ENCODE data around the gene ZNF266.
A peak's percentile ranks its signal among the peaks of the same experiment; 100 is the strongest.

The ZNF266 gene

DNA sequence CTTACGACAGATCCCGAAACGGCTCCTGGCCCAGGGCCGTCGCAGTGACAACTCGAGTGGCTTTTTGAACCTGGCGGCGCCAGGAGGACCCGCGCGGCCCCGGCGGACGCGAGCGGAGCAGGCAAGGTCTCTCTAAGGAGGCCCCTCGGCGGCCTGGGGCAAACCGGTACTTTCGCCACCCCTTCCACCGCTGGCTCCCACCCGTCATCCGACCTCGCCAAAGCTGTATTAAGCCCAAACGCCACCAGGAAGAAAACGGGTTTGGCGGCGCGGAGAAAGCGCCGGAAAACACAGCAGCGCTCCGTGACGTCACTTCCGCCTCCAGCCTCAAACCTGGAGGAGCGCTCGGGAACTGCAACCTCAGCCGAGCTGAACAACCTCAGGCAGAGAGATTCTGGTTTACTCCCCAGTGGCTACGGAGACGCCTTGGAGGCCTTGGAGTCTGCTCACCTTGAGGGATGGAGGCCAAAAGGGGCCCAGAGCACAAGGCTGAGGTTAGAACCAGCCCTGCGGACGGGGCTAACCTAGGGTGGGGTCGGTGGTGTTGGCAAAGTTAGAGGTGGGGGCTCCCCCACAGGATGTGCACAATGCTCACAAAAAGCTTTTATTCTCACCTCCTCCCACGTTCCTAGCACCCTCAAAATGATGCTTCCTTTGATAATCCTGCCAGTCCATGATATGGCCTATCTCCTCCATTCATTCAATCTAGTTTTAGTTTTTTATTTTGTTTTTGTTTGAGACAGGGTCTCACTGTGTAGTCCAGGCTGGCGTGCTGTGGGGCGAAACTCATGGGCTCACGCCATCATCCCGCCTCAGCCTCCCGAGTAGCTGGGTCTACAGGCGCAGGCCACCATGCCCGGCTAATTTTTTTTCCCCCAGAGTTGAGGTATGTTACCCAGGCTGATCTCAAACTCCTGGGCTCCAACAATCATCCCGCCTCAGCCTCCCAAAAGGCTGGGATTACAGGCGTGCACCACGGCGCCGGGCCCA, at the start of gene ZNF266:
TSS of gene ZNF266 (minus strand) at position 295 of the 990 bp plus-strand sequence. CDS start 15,484 bp downstream, outside the sequence.
- peak; percentile 61 for DNase-seq (ENCODE audit: low read depth)

GRCh38 chr19:9485140-9485539, 49.8 kb upstream of the ZNF266 start:
- DNase-seq (ENCODE audit: low read depth), result no peak

DNA sequence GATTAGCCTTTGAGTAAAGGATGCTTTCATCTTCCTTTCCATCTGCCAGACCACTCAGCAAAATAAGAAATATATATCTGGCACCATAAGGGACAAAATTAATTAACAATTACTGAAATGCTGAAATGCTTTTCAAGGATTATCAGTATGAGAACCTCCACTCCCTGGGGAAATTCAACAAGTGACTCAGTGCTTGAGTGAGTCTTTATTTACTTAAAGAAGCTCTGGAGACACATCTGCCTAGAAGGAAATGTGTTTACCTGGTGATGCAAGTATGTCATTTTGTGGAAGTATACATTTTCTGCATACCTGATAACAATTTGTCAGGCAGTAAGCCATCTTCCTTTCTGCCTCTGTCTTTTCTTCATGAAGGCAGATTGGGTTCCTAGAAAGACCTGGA, 39.6 kb upstream of the ZNF266 start:
- no peak for DNase-seq (ENCODE audit: low read depth)

- no peak for DNase-seq (ENCODE audit: low read depth)
Observed at GRCh38 chr19:9467161-9467560, 31.8 kb upstream of the ZNF266 start.

GRCh38 chr19:9461938-9462337, 26.6 kb upstream of the ZNF266 start:
- no peak for DNase-seq (ENCODE audit: low read depth)

DNA sequence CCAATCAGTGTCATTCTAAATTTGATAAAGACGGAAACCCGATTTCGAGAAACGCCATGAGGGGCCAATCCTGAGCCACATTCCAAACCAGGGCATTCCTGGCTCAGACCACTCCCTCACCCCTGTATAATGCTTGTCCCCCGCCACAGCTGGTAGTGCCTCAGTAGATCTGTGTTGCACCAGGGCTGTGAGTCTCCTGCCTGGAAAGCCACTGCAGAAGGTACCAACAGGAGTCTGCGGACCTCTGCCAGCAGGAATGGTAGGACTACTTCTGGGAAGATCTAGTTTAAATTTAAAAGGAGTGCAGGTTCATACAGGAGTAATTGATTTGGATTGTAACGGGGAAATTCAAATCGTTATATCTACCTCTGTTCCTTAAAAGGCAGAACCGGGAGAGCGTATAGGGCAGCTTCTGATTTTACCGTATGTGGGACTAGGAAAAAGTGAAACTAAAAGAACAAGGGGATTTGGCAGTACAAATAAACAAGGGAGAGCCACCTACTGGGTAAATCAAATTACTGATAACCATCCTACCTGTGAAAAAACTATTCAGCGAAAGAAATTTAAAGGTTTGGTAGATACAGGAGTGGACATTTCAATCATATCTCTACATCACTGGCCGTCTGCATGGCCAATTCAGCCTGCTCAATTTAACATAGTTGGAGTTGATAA, 20.8 kb upstream of the ZNF266 start:
- DNase-seq (ENCODE audit: low read depth), result no peak

DNA sequence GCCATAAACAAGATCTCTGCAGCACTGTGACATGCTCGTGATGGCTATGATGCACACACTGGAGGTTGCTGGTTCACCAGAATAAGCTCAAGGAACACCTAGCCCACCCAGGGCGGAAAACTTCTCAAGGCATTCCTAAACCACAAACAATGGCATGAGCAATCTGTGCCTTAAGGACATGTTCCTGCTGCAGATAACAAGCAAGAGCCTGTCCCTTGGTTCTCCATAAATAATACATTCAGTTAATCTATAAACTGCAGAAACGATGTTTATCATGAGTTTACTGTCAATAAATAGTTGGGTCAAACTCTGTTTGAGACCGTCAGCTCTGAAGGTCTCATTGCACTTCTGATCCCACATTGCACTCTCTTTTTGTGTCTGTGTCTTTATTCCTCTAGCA, 18.6 kb upstream of the ZNF266 start:
- DNase-seq (ENCODE audit: low read depth), result no peak

DNA sequence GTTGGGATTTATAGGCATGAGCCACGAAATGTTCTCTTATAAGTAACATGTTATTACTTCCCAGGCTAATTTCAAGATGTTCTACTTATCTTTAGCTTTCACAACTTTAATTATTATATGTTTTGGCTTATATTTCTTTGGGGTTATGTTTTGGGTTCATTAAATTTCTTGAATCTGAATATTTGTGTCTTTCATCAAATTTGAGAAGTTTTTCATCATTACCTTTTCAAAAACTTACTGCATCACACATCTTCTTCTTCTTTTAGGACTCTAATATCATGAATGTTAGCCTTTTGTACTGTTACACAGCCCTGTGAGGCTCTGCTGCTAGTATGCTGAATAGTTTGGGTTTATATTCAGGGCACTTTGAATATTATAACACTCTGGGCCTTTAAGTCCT, 9.7 kb upstream of the ZNF266 start:
- no peak for DNase-seq (ENCODE audit: low read depth)

DNA sequence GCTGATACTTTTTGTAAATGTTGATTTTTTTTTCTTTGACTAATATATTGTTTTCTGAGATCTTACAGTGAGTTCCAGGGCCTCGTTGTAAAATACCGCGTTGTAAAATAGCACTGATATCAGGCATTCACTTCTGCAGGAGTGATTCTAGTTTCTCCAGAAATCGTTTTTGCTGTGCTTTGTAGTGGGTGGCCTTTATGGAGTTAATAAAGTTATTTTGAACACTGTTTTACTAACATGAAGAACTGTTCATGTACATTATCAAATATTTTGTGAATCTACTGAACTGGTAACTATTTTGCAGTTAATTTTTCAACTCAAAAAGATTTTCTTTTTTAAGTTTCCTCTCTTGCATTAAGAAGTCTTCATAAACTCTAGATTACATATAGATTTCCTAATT, 985 bp upstream of the ZNF266 start:
- DNase-seq (ENCODE audit: low read depth), result no peak

DNA sequence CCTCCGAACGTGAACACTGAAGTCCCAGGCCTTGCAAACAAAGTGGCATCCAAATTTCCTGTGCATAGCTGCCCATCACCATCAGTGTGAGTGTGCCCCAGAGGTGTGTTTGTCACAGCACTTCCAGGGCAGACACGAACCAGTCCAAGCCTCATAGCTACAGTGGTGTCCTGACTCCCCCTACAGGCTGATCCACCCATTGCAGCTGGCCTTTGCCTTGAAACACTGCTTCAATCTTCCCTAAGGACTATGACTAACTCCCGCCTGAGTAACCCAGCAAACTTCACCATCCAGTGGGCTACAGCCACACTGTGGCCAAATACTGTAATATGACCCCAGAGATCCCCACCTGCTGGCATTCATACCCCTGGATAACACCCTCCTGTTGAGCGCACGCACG, 3.9 kb downstream of the ZNF266 start:
- DNase-seq (ENCODE audit: low read depth), result no peak

DNA sequence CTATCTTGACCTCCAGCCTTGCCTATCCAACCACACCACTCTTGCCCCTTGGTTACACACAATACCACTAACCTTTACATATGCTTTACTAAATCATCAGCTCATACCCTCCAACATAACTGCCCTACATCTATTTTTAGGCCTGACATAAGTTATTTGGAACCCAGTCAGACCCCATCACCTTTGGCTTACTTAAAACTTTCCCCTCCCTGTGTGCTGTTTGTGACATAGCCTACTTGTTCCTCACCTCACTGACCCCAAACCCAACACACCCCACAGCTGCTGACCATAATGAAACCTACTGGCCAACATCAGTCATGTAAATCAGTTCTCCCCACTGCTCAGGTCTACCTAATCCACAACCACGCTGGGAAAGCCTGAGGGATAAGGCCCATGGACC, 4.9 kb downstream of the ZNF266 start:
- DNase-seq (ENCODE audit: low read depth), result no peak

GRCh38 chr19:9427941-9428340, 7.4 kb downstream of the ZNF266 start:
- DNase-seq (ENCODE audit: low read depth), result no peak

DNA sequence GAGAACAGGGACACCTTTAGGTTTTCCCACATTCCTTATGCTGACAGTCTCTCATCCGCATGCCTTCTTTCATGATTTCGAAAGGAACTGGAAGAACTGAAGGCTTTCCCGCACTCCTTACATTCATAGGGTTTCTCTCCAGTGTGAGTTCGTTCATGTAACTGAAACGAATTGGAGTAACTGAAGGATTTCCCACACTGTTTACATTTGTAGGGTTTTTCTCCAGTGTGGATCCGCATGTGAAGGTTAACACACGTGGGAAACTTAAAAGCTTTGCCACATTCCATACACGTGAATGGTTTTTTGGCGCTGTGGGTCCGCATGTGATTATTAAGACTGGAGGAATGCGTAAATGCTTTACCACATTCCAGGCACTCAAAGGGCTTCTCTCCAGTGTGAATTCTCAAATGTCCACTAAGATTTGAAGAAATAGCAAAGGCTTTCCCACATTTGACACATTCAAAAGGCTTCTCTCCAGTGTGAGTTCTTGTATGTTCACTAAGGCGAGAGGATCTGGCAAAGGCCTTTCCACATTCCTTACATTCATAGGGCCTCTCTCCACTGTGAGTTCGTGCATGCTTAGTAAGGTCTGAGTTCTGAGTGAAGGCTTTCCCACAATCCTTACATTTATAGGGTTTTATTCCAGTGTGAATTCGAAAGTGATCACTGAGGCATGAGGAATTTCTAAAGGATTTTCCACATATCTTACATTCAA, 22.0 kb downstream of the ZNF266 start:
- DNase-seq (ENCODE audit: low read depth), result no peak

GRCh38 chr19:9407827-9408226, 27.5 kb downstream of the ZNF266 start:
- no peak for DNase-seq (ENCODE audit: low read depth)

GRCh38 chr19:9406798-9407352, 28.5 kb downstream of the ZNF266 start:
- DNase-seq (ENCODE audit: low read depth), result peak; percentile 64

- DNase-seq (ENCODE audit: low read depth), result no peak
Observed at GRCh38 chr19:9381361-9381785, 54.0 kb downstream of the ZNF266 start.

- DNase-seq (ENCODE audit: low read depth), result no peak
Observed at GRCh38 chr19:9370738-9371619, 64.4 kb downstream of the ZNF266 start.

GRCh38 chr19:9362905-9363304, 72.5 kb downstream of the ZNF266 start, which contains the start of gene ZNF177:
TSS of gene ZNF177 (plus strand) at chr19:9363013. CDS start at chr19:9378312, 15,299 bp downstream.
- DNase-seq (ENCODE audit: low read depth), result no peak
